Measurements from ENCODE around the gene DAAM1. TPM values are rescaled to one million over a fixed set of nuclear protein-coding genes. Genes with fewer than 3 reads are reported as not detected.
A peak's percentile ranks its signal among the peaks of the same experiment; 100 is the strongest.

The DAAM1 gene
- total RNA-seq, 6 donors from 2014 or later, result 34.4 to 94.4 (median 55.5) TPM

DNA sequence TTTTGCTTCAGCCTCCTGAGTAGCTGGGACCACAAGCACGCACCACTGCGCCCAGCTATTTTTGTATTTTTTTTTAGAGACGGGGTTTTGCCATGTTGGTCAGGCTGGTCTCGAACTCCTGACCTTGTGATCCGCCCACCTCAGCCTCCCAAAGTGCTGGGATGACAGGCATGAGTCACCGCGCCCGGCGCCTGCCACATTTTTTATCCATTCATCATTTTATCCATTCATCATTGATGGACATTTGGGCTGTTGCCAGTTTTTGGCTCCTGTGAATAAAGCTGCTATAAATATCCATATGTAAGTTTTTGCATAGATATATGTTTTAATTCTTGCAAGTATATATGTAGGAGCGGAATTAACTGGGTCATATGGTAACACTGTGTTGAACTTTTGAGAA is 79.5 kb downstream of the DAAM1 start:
- Histone ChIP-seq H3K27me3 (no peaks in the 10 kb centered on the region), H3K27ac (no peak overlapping the region), H3K4me1 (peaks cover 0 to 3% (median 0%) of the 10 kb centered on the region in 4 donors), H3K9me3 (no peaks in the 10 kb centered on the region), H3K4me3 (no peak overlapping the region), H3K36me3 (peaks cover 0 to 31% (median 4%) of the 10 kb centered on the region in 4 donors)
- TF ChIP-seq EP300 (IDR thresholded peaks at IDR 0.05), result no peak
- TF ChIP-seq, protein P1, sequence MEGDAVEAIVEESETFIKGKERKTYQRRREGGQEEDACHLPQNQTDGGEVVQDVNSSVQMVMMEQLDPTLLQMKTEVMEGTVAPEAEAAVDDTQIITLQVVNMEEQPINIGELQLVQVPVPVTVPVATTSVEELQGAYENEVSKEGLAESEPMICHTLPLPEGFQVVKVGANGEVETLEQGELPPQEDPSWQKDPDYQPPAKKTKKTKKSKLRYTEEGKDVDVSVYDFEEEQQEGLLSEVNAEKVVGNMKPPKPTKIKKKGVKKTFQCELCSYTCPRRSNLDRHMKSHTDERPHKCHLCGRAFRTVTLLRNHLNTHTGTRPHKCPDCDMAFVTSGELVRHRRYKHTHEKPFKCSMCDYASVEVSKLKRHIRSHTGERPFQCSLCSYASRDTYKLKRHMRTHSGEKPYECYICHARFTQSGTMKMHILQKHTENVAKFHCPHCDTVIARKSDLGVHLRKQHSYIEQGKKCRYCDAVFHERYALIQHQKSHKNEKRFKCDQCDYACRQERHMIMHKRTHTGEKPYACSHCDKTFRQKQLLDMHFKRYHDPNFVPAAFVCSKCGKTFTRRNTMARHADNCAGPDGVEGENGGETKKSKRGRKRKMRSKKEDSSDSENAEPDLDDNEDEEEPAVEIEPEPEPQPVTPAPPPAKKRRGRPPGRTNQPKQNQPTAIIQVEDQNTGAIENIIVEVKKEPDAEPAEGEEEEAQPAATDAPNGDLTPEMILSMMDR (IDR thresholded peaks at IDR 0.05), result no peak
- ATAC-seq (ENCODE audit: low FRiP score in 2 of 2) (no peak), DNase-seq (peak in 1 of 2 donors; percentile 25)
- 91 to 95% methylated on average over 10 of the region's 10 CpGs for WGBS, 2 donors

DNA sequence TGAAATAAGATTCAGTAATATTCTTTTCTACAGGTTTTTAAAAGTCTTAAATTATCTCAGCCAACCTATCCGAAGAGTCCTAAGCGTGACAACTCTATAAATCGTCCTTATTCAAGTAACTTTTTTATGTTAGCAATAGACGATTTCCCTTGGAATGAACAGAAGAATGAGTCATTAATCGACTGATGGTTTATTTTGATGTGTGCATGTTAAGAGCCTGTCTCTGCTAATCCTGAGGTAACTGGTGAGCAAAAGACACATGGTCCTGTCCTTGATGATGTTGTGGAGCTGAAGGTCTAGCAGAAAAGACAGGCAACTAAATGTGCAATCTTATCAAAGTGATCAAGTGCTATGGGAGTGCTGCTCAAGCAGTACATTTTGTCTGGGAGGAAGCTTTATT is 80.4 kb downstream of the DAAM1 start:
- H3K27me3 ChIP-seq, result no peaks in the 10 kb centered on the region
- peaks cover 0 to 2% (median 1%) of the 10 kb centered on the region in 4 donors for H3K4me1 ChIP-seq
- TF ChIP-seq POLR2AphosphoS5 (IDR thresholded peaks at IDR 0.05), result no peak
- TF ChIP-seq, protein P1 (IDR thresholded peaks at IDR 0.05), result no peak
- TF ChIP-seq POLR2A (IDR thresholded peaks at IDR 0.05), result no peak
- TF ChIP-seq EP300 (IDR thresholded peaks at IDR 0.05), result no peak
- no peaks in the 10 kb centered on the region for H3K9me3 ChIP-seq
- DNase-seq, result no peak
- WGBS, 2 donors, result 92 to 96% methylated on average over 5 of the region's 5 CpGs
- H3K27ac ChIP-seq, result no peak overlapping the region
- H3K36me3 ChIP-seq, result peaks cover 0 to 31% (median 4%) of the 10 kb centered on the region in 4 donors
- ATAC-seq (ENCODE audit: low FRiP score in 2 of 2), result no peak
- no peak overlapping the region for H3K4me3 ChIP-seq

DNA sequence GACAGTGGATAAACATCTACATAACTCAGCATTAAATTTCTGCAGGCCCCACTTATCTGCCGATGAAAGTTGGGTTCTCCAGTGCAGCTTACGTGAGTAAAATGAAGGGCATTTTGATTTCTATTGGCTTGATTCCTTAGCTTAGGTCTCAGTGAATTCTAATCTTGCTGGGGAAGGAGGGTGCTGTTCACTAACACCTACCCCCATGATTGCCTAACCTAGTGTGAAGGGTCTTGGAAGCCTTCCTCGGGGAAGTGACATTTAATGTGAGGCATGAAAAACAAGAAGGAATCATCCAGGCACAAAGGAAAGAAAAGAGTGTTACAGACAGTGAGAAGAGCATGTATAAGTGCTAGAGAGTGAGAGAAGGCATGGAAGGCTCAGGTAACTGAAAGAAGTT is 81.0 kb downstream of the DAAM1 start:
- no peak for TF ChIP-seq EP300 (IDR thresholded peaks at IDR 0.05)
- H3K27ac ChIP-seq, result no peak overlapping the region
- WGBS, 2 donors, result 84 to 90% methylated on average over 3 of the region's 3 CpGs
- H3K4me1 ChIP-seq, result peaks cover 3 to 8% (median 6%) of the 10 kb centered on the region in 4 donors
- ATAC-seq (ENCODE audit: low FRiP score in 2 of 2) (no peak), DNase-seq (no peak)
- H3K27me3 ChIP-seq, result no peaks in the 10 kb centered on the region
- H3K36me3 ChIP-seq, result peaks cover 0 to 25% (median 4%) of the 10 kb centered on the region in 4 donors
- no peaks in the 10 kb centered on the region for H3K9me3 ChIP-seq
- H3K4me3 ChIP-seq, result no peak overlapping the region

DNA sequence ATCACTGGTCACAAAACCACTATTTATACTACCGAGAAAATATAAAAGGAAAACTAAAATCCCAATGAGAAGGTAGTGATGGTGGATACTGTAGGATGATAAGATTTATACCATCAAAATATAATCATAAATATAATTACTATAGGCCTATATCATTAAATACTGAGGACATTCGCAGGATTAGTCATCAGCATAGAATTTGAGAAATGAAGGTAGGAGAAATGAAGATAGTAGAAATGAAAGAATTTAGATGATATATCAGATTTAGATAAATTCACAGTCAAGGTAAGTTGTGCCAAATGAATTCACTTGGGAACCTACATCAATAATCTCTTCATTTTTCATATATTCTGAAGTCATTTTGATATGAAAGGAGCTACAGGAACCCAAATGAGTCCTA is 82.8 kb downstream of the DAAM1 start:
- Histone ChIP-seq H3K4me1 (peaks cover 16 to 26% (median 22%) of the 10 kb centered on the region in 4 donors), H3K9me3 (no peaks in the 10 kb centered on the region), H3K36me3 (peaks cover 0 to 14% (median 4%) of the 10 kb centered on the region in 4 donors), H3K4me3 (no peak overlapping the region), H3K27ac (no peak overlapping the region), H3K27me3 (no peaks in the 10 kb centered on the region)
- TF ChIP-seq POLR2AphosphoS5 (IDR thresholded peaks at IDR 0.05) (no peak), POLR2A (IDR thresholded peaks at IDR 0.05) (no peak), EP300 (IDR thresholded peaks at IDR 0.05) (no peak)
- TF ChIP-seq, protein P1 (IDR thresholded peaks at IDR 0.05), result no peak
- 92 to 93% methylated on average over 2 of the region's 2 CpGs for WGBS, 2 donors
- ATAC-seq (ENCODE audit: low FRiP score in 2 of 2) (no peak), DNase-seq (no peak)

DNA sequence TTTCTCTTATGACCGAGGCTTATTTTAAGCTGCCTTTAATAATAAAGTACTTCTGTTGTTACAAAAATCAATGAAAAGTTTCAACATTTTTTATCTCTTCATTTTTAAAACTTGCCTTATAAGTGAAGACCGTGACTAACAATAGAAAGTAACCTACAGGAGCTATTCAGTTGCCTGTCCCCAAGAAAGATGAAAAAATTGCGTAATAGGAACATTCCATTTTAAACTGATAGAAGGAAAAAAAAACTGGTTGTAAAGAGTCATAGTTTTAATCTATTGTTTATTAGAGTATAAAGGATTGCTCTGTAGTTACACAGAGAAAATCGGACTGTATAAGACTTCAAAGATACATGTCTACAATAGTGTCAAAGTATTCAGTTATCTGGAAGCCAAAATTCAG is 83.3 kb downstream of the DAAM1 start:
- no peaks in the 10 kb centered on the region for H3K9me3 ChIP-seq
- H3K36me3 ChIP-seq, result peaks cover 0 to 10% (median 3%) of the 10 kb centered on the region in 4 donors
- DNase-seq (no peak), ATAC-seq (ENCODE audit: low FRiP score in 2 of 2) (no peak)
- TF ChIP-seq POLR2A (IDR thresholded peaks at IDR 0.05) (no peak), POLR2AphosphoS5 (IDR thresholded peaks at IDR 0.05) (no peak), EP300 (IDR thresholded peaks at IDR 0.05) (no peak)
- TF ChIP-seq, protein P1 (IDR thresholded peaks at IDR 0.05), result no peak
- no peaks in the 10 kb centered on the region for H3K27me3 ChIP-seq
- H3K27ac ChIP-seq, result no peak overlapping the region
- H3K4me1 ChIP-seq, result peaks cover 16 to 27% (median 22%) of the 10 kb centered on the region in 4 donors
- H3K4me3 ChIP-seq, result no peak overlapping the region
- 78 to 82% methylated on average over 4 of the region's 4 CpGs for WGBS, 2 donors

Data from upper lobe of left lung (tissue), 6 donors.